Ascending aorta (tissue), 2 donors: ENCODE data around the gene SCO1. TPM values are rescaled to one million over a fixed set of nuclear protein-coding genes. Genes with fewer than 3 reads are reported as not detected.
A peak's percentile ranks its signal among the peaks of the same experiment; 100 is the strongest.

Experiments used
- DNase-seq, 2 donors: peaks; one replicate each; pipeline ENCODE4 v3.0.0-alpha.2; 2019; ENCODE audit warnings: low spot score in 2 of 2
- H3K27ac ChIP-seq, 2 donors: fragments of 200-600 bp; sonication (generic); one replicate each; pipeline ENCODE4 v1.5.1; 2016 to 2017; ENCODE audit warnings: mild to moderate bottlenecking in 1 of 2
- H3K27me3 ChIP-seq: fragments of 200-600 bp; sonication (generic); one replicate; pipeline ENCODE4 v1.5.1; 2017
- H3K36me3 ChIP-seq, 2 donors: fragments of 200-600 bp; sonication (generic); one replicate each; pipeline ENCODE4 v1.5.1; 2016
- H3K4me1 ChIP-seq, 2 donors: fragments of 200-600 bp; sonication (generic); one replicate each; pipeline ENCODE4 v1.5.1; 2016 to 2017; ENCODE audit warnings: mild to moderate bottlenecking in 1 of 2
- H3K4me3 ChIP-seq, 2 donors: fragments of 200-600 bp; sonication (generic); one replicate each; pipeline ENCODE4 v1.5.1; 2016 to 2017; ENCODE audit warnings: mild to moderate bottlenecking in 1 of 2
- H3K9me3 ChIP-seq, 2 donors: fragments of 200-600 bp; sonication (generic); one replicate each; pipeline ENCODE4 v1.5.1; 2016
- CTCF ChIP-seq, 3 experiments: fragments of 200-600 bp in 2 of 3; fragments of 450-650 bp in 1 of 3; sonication (generic) in 2 of 3; IDR thresholded peaks; one replicate each; pipeline ENCODE4 v1.5.1; 2016 to 2019; ENCODE audit warnings: antibody characterized with exemption in 3 of 3, mild to moderate bottlenecking in 1 of 3, moderate library complexity in 1 of 3
- intact Hi-C: fragments of 100-400 bp; cut with DNase I; formaldehyde crosslinking; loops from one replicate; pipeline ENCODE4 v1.15.1; 2023
- total RNA-seq: library from RNA; depleted of rRNA; stranded (reverse); fragments of >200 nt; gene quantifications from one replicate; pipeline ENCODE4 v1.1.0, GENCODE V29; 2016

The SCO1 gene
- total RNA-seq, 1 donor from 2014 or later = 173 TPM

DNA sequence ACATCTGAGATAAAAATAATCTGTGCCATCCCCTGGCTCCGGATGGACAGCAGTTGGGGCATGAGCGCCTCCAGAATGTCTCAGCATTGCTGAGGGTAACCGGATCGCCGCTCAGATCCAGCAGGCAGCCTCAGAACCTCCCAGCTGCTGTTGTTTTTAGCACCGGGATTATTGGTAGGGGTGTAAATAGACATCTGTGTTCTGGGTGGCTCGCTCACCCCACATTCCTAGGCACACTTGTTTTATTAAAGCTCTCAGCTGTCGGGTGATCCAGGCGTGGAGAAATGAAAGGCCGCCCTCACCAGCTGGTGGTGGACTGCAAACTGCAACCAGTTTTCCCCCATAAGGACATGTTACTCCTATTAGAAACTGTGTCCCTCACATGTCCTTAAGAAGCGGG is 72.4 kb downstream of the SCO1 start:
- no peak for TF ChIP-seq CTCF (IDR thresholded peaks at IDR 0.05)
- intact Hi-C loops = no loop called here

DNA sequence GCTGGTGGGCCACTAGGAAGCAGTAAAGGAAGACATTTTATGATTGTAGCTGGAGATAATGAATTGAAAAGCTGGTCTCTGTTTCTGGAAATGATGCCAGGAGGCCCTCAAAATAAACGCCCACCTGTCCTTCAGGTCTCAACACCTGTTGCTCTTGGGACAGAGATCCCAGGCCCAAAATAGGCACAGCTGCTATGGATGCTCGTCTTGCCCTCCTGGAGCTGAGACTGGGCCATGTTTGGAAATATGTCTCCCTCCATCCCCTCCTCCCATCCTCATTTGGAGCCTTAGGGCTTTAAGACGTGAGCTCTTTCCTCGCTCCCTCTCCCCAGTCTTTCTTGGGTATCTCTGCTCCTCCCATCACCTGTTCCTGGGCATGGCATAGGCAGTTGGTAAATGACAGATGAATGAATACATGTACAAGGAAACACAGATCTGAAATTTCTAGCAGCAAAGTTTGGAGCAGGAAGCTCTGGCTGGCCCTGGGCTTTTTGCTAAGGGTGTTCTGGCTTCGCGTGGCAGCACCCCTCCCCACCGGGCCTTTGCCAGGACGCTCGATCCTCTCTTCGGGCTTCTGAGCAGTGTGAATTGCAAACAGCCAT is 73.5 kb downstream of the SCO1 start:
- H3K9me3 ChIP-seq = no peaks in the 10 kb centered on the region
- no peak for TF ChIP-seq CTCF (IDR thresholded peaks at IDR 0.05)
- H3K27me3 ChIP-seq = no peaks in the 10 kb centered on the region
- no peak overlapping the region for H3K4me3 ChIP-seq
- intact Hi-C loops = no loop called here
- H3K36me3 ChIP-seq = peaks cover 0 to 2% of the 10 kb centered on the region in 2 donors
- no peaks in the 10 kb centered on the region for H3K4me1 ChIP-seq
- peak in 1 of 2 donors; percentile 1 for DNase-seq
- no peak overlapping the region for H3K27ac ChIP-seq

More for the DNA sequence above, 72.4 kb downstream of the SCO1 start:
- no peak for DNase-seq
- no peak overlapping the region for H3K4me3 ChIP-seq
- no peaks in the 10 kb centered on the region for H3K9me3 ChIP-seq
- no peaks in the 10 kb centered on the region for H3K4me1 ChIP-seq
- no peaks in the 10 kb centered on the region for H3K27me3 ChIP-seq
- peaks cover 8 to 10% of the 10 kb centered on the region in 2 donors for H3K36me3 ChIP-seq
- no peak overlapping the region for H3K27ac ChIP-seq

GRCh38 chr17:10622617-10623485 is 74.5 kb downstream of the SCO1 start:
- H3K9me3 ChIP-seq = no peaks in the 10 kb centered on the region
- no peak overlapping the region for H3K4me3 ChIP-seq
- no peaks in the 10 kb centered on the region for H3K36me3 ChIP-seq
- H3K4me1 ChIP-seq = no peaks in the 10 kb centered on the region
- peak in 1 of 2 donors; percentile 18 for DNase-seq
- TF ChIP-seq CTCF (IDR thresholded peaks at IDR 0.05) = no peak
- no peak overlapping the region for H3K27ac ChIP-seq
- no peaks in the 10 kb centered on the region for H3K27me3 ChIP-seq
- intact Hi-C loops = no loop called here

Other genes starting within 250 kb of the SCO1 start
- gene MYH4, start 228.0 kb downstream of the SCO1 start, total RNA-seq = not detected
- not detected for gene MYH1, start 179.0 kb downstream of the SCO1 start, total RNA-seq
- gene MYH2, start 147.9 kb downstream of the SCO1 start, total RNA-seq = not detected
- 0.32 TPM for gene MYH3, start 40.2 kb downstream of the SCO1 start, total RNA-seq
- not detected for gene ADPRM, start 61 bp upstream of the SCO1 start, total RNA-seq
- 0.53 TPM for gene TMEM220, start 32.5 kb upstream of the SCO1 start, total RNA-seq
- not detected for gene TMEM238L, start 106.6 kb upstream of the SCO1 start, total RNA-seq
- not detected for gene PIRT, start 140.6 kb upstream of the SCO1 start, total RNA-seq